Parathyroid adenoma (tissue), 2 donors: Measurements from ENCODE around the gene RLF.
"Not testable (repeated sequence)": the region's sequence is repeated elsewhere in the genome, so short reads cannot be mapped to it uniquely, and the experiment has no call there.

ENCODE experiments used
- H2AFZ ChIP-seq: fragments of 300-600 bp; sonication (generic); one replicate; pipeline ENCODE4 v1.7.0; 2017; ENCODE audit warnings: antibody characterized with exemption, mild to moderate bottlenecking
- H3K27ac ChIP-seq: fragments of 300-600 bp; sonication (generic); one replicate; pipeline ENCODE4 v1.7.0; 2017
- H3K27me3 ChIP-seq: fragments of 300-600 bp; sonication (generic); one replicate; pipeline ENCODE4 v1.7.0; 2017; ENCODE audit warnings: low read length; ENCODE audit not compliant: control insufficient read depth, insufficient read depth
- H3K36me3 ChIP-seq: fragments of 300-600 bp; sonication (generic); one replicate; pipeline ENCODE4 v1.7.0; 2017; ENCODE audit warnings: low read length; ENCODE audit not compliant: control insufficient read depth, insufficient read depth
- H3K4me1 ChIP-seq: fragments of 300-600 bp; sonication (generic); one replicate; pipeline ENCODE4 v1.7.0; 2017; ENCODE audit warnings: control low read depth
- H3K4me2 ChIP-seq: fragments of 300-600 bp; sonication (generic); one replicate; pipeline ENCODE4 v1.7.0; 2017; ENCODE audit warnings: low read length
- H3K4me3 ChIP-seq: fragments of 300-600 bp; sonication (generic); one replicate; pipeline ENCODE4 v1.7.0; 2017; ENCODE audit warnings: low read depth, low read length
- H3K79me2 ChIP-seq: fragments of 300-600 bp; sonication (generic); one replicate; pipeline ENCODE4 v1.7.0; 2017; ENCODE audit warnings: control low read depth
- H3K9ac ChIP-seq: fragments of 300-600 bp; sonication (generic); one replicate; pipeline ENCODE4 v1.7.0; 2017; ENCODE audit warnings: mild to moderate bottlenecking
- H3K9me3 ChIP-seq: fragments of 300-600 bp; sonication (generic); one replicate; pipeline ENCODE4 v1.7.0; 2017; ENCODE audit warnings: low read length; ENCODE audit not compliant: control insufficient read depth
- TF ChIP-seq, protein P1 (sequence below): fragments of 300-600 bp; sonication (generic); IDR thresholded peaks from one replicate; pipeline ENCODE4 v1.7.0; 2017; ENCODE audit warnings: antibody characterized with exemption, mild to moderate bottlenecking
- donor health status: primary hyperparathyroidism.

Gene RLF

DNA sequence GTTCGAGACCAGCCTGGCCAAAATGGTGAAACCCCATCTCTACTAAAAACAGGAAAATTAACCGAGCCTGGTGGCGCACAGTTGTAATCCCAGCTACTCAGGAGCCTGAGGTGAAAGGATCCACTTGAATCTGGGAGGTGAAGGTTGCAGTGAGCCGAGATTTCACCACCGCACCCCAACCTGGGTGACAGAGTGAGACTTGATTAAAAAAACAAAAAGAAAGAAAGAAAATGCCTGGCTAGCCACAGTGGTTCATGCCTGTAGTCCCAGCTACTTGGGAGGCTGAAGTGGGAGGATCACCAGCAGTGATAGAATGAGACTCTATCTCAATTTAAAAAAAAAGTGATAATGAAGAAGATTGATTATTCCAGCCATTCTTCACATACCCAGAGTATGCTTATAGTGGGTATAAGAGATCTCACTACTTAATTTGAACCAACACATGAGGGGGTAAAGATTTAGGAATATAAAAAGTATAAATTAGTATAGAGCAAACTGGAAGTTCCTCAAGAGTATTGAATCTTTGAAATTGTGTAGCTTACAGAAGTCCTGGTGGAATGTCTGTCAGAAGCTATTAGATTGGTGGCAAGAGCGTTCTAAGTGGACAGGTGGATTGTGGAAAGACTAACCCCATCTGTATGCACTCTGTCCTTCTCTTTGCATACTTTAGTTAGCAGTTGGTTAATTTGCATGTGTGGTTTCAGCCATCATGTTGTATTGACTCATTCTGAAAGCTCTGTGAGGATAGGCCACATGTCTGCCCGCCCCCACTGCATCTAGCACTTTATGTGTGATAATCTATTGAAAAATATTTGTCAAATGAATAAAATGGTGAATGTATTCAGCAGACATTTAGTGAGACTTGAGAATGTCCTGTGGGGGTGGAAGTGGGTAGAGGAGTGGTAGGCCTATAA lies 25.0 kb downstream of the RLF start:
- no peak overlapping the region for H3K27ac ChIP-seq
- H3K79me2 ChIP-seq: peaks cover 29% of the 10 kb centered on the region
- H3K4me1 ChIP-seq: peaks cover 6% of the 10 kb centered on the region

DNA sequence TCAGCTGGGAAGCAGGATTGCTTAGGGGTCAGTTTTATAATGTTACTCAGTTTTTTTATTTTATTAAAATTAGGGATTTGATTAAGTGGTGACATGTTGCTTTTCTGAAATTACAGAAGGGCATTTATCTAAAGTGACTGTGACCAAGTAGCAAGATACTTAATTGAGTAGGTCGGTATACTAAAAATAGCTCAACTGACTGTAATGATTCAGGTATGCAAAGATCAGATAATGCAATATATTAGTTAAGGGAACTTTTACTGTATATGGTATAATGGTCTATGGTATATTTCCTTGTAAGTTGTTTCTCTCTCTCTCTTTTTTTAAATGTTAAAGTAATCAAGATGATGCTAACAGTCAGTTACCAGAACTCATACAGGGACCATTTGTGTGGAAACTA lies 26.2 kb downstream of the RLF start:
- Histone ChIP-seq H3K27me3 (no peaks in the 10 kb centered on the region), H3K4me2 (no peak overlapping the region), H3K36me3 (no peaks in the 10 kb centered on the region), H2AFZ (no peak overlapping the region), H3K27ac (no peak overlapping the region), H3K4me1 (peaks cover 6% of the 10 kb centered on the region), H3K9ac (no peak overlapping the region), H3K79me2 (peaks cover 24% of the 10 kb centered on the region), H3K4me3 (no peak overlapping the region), H3K9me3 (no peaks in the 10 kb centered on the region)
- TF ChIP-seq, protein P1, sequence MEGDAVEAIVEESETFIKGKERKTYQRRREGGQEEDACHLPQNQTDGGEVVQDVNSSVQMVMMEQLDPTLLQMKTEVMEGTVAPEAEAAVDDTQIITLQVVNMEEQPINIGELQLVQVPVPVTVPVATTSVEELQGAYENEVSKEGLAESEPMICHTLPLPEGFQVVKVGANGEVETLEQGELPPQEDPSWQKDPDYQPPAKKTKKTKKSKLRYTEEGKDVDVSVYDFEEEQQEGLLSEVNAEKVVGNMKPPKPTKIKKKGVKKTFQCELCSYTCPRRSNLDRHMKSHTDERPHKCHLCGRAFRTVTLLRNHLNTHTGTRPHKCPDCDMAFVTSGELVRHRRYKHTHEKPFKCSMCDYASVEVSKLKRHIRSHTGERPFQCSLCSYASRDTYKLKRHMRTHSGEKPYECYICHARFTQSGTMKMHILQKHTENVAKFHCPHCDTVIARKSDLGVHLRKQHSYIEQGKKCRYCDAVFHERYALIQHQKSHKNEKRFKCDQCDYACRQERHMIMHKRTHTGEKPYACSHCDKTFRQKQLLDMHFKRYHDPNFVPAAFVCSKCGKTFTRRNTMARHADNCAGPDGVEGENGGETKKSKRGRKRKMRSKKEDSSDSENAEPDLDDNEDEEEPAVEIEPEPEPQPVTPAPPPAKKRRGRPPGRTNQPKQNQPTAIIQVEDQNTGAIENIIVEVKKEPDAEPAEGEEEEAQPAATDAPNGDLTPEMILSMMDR: no peak

More for the DNA sequence above, 25.0 kb downstream of the RLF start:
- TF ChIP-seq, protein P1: no peak
- Histone ChIP-seq H3K36me3 (no peaks in the 10 kb centered on the region), H3K27me3 (no peaks in the 10 kb centered on the region), H3K9me3 (no peaks in the 10 kb centered on the region), H3K9ac (no peak overlapping the region), H3K4me3 (no peak overlapping the region), H3K4me2 (no peak overlapping the region), H2AFZ (no peak overlapping the region)

DNA sequence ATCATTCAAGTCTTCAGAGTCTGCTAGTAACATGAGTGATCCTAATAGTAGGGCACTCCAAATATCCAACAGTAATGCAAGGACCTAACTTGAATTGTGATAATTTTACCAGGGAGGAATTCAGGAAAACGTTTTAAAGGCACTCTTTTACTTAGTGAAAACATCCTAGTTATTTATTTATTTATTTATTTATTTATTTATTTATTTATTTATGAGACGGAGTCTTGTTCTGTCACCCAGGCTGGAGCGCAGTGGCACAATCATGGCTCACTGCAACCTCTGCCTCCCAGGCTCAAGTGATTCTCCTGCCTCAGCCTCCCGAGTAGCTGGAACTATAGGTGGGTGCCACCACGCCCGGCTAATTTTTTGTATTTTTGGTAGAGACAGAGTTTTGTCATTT lies 33.5 kb downstream of the RLF start:
- H3K4me2 ChIP-seq, H3K79me2 ChIP-seq, H3K27ac ChIP-seq, H2AFZ ChIP-seq, H3K9me3 ChIP-seq, H3K36me3 ChIP-seq, H3K9ac ChIP-seq, H3K4me3 ChIP-seq, H3K4me1 ChIP-seq, H3K27me3 ChIP-seq: not testable (repeated sequence)

DNA sequence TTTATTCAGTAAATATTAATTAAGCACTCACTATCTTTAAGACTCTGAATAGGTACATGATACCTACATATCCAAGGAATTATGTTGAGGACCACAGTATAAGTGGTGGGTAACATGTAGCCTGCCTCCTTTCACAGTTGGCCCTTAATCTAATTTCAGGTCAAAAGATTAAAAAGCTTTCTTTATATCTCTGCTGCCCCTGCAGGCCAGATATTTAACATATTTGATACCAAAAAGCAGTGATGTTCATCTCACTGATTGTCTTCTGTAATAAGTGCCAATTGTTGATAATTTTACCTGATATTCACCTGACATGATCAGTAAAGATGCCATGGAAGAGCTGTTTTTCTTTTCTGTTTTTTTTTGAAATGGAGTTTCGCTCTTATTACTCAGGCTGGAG lies 36.5 kb downstream of the RLF start:
- H3K9me3 ChIP-seq: no peaks in the 10 kb centered on the region
- H2AFZ ChIP-seq: no peak overlapping the region
- peaks cover 5% of the 10 kb centered on the region for H3K79me2 ChIP-seq
- no peaks in the 10 kb centered on the region for H3K4me1 ChIP-seq
- H3K27ac ChIP-seq: no peak overlapping the region
- TF ChIP-seq, protein P1: no peak
- H3K27me3 ChIP-seq: no peaks in the 10 kb centered on the region
- H3K9ac ChIP-seq: no peak overlapping the region
- no peak overlapping the region for H3K4me3 ChIP-seq
- H3K36me3 ChIP-seq: no peaks in the 10 kb centered on the region
- H3K4me2 ChIP-seq: no peak overlapping the region

DNA sequence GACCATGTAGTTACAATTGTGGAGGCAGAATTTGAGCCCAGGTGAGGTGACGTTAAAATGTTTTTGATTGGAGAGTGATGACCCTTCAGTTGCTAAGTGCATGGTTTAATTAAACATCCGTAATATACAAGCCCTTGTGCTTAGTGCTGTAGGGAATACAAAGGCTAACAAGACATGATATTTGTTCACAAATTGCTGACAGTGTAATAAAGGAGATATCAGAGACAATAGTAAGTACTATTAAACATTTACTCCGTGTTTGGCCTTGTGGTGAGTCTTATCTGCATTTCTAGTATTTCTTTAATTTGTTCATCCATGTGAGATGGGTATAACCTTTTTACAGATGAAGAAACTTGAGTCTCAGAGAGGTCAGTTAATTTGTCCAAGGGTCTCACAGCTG lies 37.9 kb downstream of the RLF start:
- no peak overlapping the region for H2AFZ ChIP-seq
- no peaks in the 10 kb centered on the region for H3K4me1 ChIP-seq
- no peak overlapping the region for H3K4me3 ChIP-seq
- no peak overlapping the region for H3K4me2 ChIP-seq
- H3K27ac ChIP-seq: no peak overlapping the region
- H3K9ac ChIP-seq: no peak overlapping the region
- H3K79me2 ChIP-seq: peaks cover 5% of the 10 kb centered on the region
- TF ChIP-seq, protein P1: no peak
- no peaks in the 10 kb centered on the region for H3K36me3 ChIP-seq
- H3K27me3 ChIP-seq: no peaks in the 10 kb centered on the region
- no peaks in the 10 kb centered on the region for H3K9me3 ChIP-seq
